ENCODE results near the gene EHD2.

- TF ChIP-seq, protein P1, sequence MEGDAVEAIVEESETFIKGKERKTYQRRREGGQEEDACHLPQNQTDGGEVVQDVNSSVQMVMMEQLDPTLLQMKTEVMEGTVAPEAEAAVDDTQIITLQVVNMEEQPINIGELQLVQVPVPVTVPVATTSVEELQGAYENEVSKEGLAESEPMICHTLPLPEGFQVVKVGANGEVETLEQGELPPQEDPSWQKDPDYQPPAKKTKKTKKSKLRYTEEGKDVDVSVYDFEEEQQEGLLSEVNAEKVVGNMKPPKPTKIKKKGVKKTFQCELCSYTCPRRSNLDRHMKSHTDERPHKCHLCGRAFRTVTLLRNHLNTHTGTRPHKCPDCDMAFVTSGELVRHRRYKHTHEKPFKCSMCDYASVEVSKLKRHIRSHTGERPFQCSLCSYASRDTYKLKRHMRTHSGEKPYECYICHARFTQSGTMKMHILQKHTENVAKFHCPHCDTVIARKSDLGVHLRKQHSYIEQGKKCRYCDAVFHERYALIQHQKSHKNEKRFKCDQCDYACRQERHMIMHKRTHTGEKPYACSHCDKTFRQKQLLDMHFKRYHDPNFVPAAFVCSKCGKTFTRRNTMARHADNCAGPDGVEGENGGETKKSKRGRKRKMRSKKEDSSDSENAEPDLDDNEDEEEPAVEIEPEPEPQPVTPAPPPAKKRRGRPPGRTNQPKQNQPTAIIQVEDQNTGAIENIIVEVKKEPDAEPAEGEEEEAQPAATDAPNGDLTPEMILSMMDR (IDR thresholded peaks at IDR 0.05; ENCODE audit: insufficient read depth, low read length, poor library complexity, severe bottlenecking) = no peak
- no peak for TF ChIP-seq EZH2phosphoT487 (conservative IDR thresholded peaks at IDR 0.05; ENCODE audit: low read length)
Measured at GRCh38 chr19:47730910-47731309, 17.7 kb downstream of the EHD2 start.

Measured in SU-DHL-6 (cell line).